HL-60 (cell line): ENCODE data around the gene KIF4B.

Source experiments
- CTCF ChIP-seq: IDR thresholded peaks from one replicate; pipeline ENCODE4 v1.5.1; 2011; ENCODE audit warnings: low read length, control low read depth, inconsistent platforms; ENCODE audit not compliant: insufficient read depth
- GABPA ChIP-seq: IDR thresholded peaks from 2 replicates; pipeline ENCODE4 v1.6.1; 2012; ENCODE audit warnings: low read depth
- POLR2AphosphoS5 ChIP-seq: IDR thresholded peaks from 2 replicates; pipeline ENCODE4 v1.6.1; 2012; ENCODE audit warnings: low read depth
- REST ChIP-seq: IDR thresholded peaks from 2 replicates; pipeline ENCODE4 v1.6.1; 2012; ENCODE audit warnings: low read depth; ENCODE audit not compliant: insufficient replicate concordance
- SPI1 ChIP-seq: IDR thresholded peaks from 2 replicates; pipeline ENCODE4 v1.6.1; 2012; ENCODE audit warnings: low read depth, mild to moderate bottlenecking, borderline replicate concordance

GRCh38 chr5:155025895-155026294, 12.3 kb downstream of the KIF4B start:
- no peak for TF ChIP-seq POLR2AphosphoS5
- no peak for TF ChIP-seq CTCF
- no peak for TF ChIP-seq GABPA
- no peak for TF ChIP-seq REST
- no peak for TF ChIP-seq SPI1
